Common myeloid progenitor, CD34-positive (primary cell): ENCODE results near the gene HSPD1.
"Not testable (repeated sequence)": the region's sequence is repeated elsewhere in the genome, so short reads cannot be mapped to it uniquely, and the experiment has no call there.

Experiments
- CTCF ChIA-PET: fragments of 350-600 bp; sonication (Branson Sonifier 250); formaldehyde crosslinking; loops from one replicate; lab custom pipeline; 2021; ENCODE audit warnings: antibody characterized with exemption; lab: Charles Lee
- POLR2A ChIA-PET: fragments of 350-600 bp; sonication (Branson Sonifier 250); formaldehyde crosslinking; loops from one replicate; lab custom pipeline; 2021; ENCODE audit warnings: antibody characterized with exemption; lab: Charles Lee
- DNase-seq, 3 donors: peaks; one replicate each; pipeline versions ENCODE4 v3.0.0 to v3.0.0-alpha.2; 2013
- H3K27ac ChIP-seq, 2 experiments: 1 replicate in 1 of 2; 2 replicates in 1 of 2; pipeline ENCODE4 v1.7.0; 2013; ENCODE audit warnings: inconsistent platforms in 2 of 2, low read length in 2 of 2, mild to moderate bottlenecking in 2 of 2, low read depth in 1 of 2, moderate library complexity in 1 of 2; ENCODE audit not compliant: severe bottlenecking in 2 of 2, insufficient read depth in 1 of 2, poor library complexity in 1 of 2
- H3K27me3 ChIP-seq, 5 experiments: replicated peaks in 2 of 5; 1 replicate in 3 of 5; 2 replicates in 2 of 5; pipeline versions ENCODE4 v1.6.1 to v1.7.0; 2013; ENCODE audit warnings: low read length in 4 of 5, mild to moderate bottlenecking in 2 of 5, moderate library complexity in 2 of 5, inconsistent platforms in 1 of 5; ENCODE audit not compliant: insufficient read depth in 5 of 5, control insufficient read depth in 4 of 5
- H3K36me3 ChIP-seq, 4 experiments: 1 replicate in 2 of 4; 2 replicates in 2 of 4; pipeline versions ENCODE4 v1.6.1 to v1.7.0; 2013; ENCODE audit warnings: low read length in 3 of 4, control low read depth in 1 of 4, mild to moderate bottlenecking in 1 of 4; ENCODE audit not compliant: control insufficient read depth in 4 of 4, insufficient read depth in 4 of 4
- H3K4me1 ChIP-seq, 4 experiments: 1 replicate in 3 of 4; 2 replicates in 1 of 4; pipeline versions ENCODE4 v1.6.1 to v1.7.1; 2013; ENCODE audit warnings: low read length in 3 of 4, mild to moderate bottlenecking in 3 of 4, control low read depth in 1 of 4, inconsistent platforms in 1 of 4, moderate library complexity in 1 of 4; ENCODE audit not compliant: control insufficient read depth in 4 of 4, insufficient read depth in 4 of 4; ENCODE audit errors: control extremely low read depth in 1 of 4
- H3K4me3 ChIP-seq, 7 experiments: 1 replicate in 4 of 7; 2 replicates in 3 of 7; pipeline versions ENCODE4 v1.5.1 to v1.7.0; 2013; ENCODE audit warnings: mild to moderate bottlenecking in 7 of 7, low read length in 6 of 7, moderate library complexity in 6 of 7, inconsistent platforms in 2 of 7, low read depth in 2 of 7, control low read depth in 1 of 7; ENCODE audit not compliant: insufficient read depth in 4 of 7, control insufficient read depth in 1 of 7; ENCODE audit errors: extremely low read depth in 1 of 7
- H3K9me3 ChIP-seq, 5 experiments: 1 replicate in 4 of 5; 2 replicates in 1 of 5; pipeline versions ENCODE4 v1.6.1 to v1.7.1; 2013; ENCODE audit warnings: low read length in 4 of 5, mild to moderate bottlenecking in 2 of 5, inconsistent platforms in 1 of 5, low read depth in 1 of 5, moderate library complexity in 1 of 5; ENCODE audit not compliant: control insufficient read depth in 4 of 5, insufficient read depth in 2 of 5; ENCODE audit errors: control extremely low read depth in 1 of 5
- WGBS: methylation state at CpG from one replicate; pipeline ENCODE4 v1.1.5; 2013; ENCODE audit not compliant: insufficient coverage; 5-methylcytosine and 5-hydroxymethylcytosine counted together

HSPD1 gene

DNA sequence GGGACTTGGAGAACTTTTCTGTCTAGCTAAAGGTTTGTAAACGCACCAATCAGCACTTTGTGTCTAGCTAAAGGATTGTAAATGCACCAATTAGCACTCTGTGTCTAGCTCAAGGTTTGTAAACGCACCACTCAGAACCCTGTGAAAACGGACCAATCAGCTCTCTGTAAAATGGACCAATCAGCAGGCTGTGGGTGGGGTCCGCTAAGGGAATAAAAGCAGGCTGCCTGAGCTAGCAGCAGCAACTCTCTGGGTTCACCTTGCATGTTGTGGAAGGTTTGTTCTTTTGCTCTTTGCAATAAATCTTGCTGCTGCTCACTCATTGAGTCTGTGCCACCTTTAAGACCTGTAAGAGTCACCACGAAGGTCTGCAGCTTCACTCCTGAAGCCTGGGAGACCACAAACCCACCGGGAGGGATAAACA, 48.7 kb downstream of the HSPD1 start:
- not testable (repeated sequence) for H3K36me3 ChIP-seq, H3K27ac ChIP-seq, H3K4me3 ChIP-seq, H3K9me3 ChIP-seq, H3K27me3 ChIP-seq
- WGBS = 88% methylated on average over 6 of the region's 6 CpGs
- DNase-seq = peak in 1 of 3 donors; percentile 35
- ChIA-PET POLR2A (interaction anchor here (0.6 to 4.2 kb wide), 2 partner anchors 15 to 29 kb away, joined by 3 to 48 read pairs; partner anchors contain the start of gene SF3B1), CTCF (interaction anchor here (0.9 to 2.3 kb wide), 4 partner anchors 10 to 16 kb away, joined by 4 to 6 read pairs (median 5); partner anchors contain the start of gene SF3B1)
- peaks cover 10 to 21% (median 15%) of the 10 kb centered on the region in 4 experiments for H3K4me1 ChIP-seq

DNA sequence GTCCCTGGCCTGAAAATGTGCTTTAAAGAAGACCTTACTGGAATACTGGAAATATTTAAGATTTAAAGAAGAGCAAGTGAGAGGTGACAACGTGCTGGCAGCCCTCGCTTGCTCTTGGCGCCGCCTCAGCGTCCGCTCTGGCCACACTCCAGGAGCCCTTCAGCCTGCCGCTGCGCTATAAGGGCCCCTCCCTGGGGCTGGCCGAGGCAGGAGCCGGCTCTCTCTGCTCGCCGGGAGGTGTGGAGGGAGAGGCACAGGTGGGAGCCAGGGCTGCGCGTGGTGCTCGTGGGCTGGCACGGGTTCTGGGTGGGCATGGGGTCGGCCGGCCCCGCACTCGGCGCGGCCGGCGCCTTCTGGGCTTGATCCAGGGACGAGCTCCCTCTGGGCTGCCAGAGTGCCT, 49.2 kb downstream of the HSPD1 start:
- ChIA-PET POLR2A (interaction anchor here (4.2 kb wide), 1 partner anchor 15 kb away, joined by 48 read pairs; the partner anchor contains the start of gene SF3B1), CTCF (interaction anchor here (0.9 to 2.3 kb wide), 4 partner anchors 9 to 16 kb away, joined by 4 to 6 read pairs (median 5); partner anchors contain the start of gene SF3B1)
- H3K4me3 ChIP-seq = no peak overlapping the region
- DNase-seq = no peak
- H3K27me3 ChIP-seq = no peaks in the 10 kb centered on the region
- whole genome bisulfite sequencing = 95% methylated on average over 18 of the region's 25 CpGs
- no peaks in the 10 kb centered on the region for H3K36me3 ChIP-seq
- H3K27ac ChIP-seq = no peak overlapping the region
- peaks cover 10 to 21% (median 16%) of the 10 kb centered on the region in 4 experiments for H3K4me1 ChIP-seq
- no peaks in the 10 kb centered on the region for H3K9me3 ChIP-seq

GRCh38 chr2:197446844-197447243, 52.8 kb downstream of the HSPD1 start:
- ChIA-PET CTCF (no interaction called here), POLR2A (no interaction called here)
- Histone ChIP-seq H3K4me1 (peaks cover 6 to 20% (median 17%) of the 10 kb centered on the region in 4 experiments), H3K27me3 (no peaks in the 10 kb centered on the region), H3K36me3 (no peaks in the 10 kb centered on the region), H3K9me3 (no peaks in the 10 kb centered on the region), H3K4me3 (no peak overlapping the region), H3K27ac (no peak overlapping the region)
- no peak for DNase-seq

- DNase-seq = no peak
- no CpG with 5 or more reads among the region's 1 CpG for WGBS
These were observed 53.9 kb downstream of the HSPD1 start for GRCh38 chr2:197445746-197446145.

DNA sequence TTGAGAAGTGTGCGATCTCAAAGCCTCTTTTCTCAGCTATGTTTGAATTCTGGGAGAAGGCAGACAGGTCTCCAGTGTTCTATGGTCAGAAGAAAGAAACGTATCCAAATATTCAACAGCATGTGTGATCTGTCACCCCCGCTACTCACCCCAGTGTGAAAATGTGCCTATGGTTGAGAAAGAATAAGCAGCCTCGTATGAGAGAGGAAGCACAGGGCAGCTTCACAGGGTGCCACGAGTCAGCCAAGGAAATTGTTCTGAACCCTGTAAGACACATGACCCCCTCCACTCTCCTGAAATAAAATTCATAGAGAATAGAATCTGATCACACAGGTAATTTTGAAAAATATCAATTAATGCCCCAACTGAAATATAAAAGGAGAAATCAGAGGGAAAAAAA, 56.8 kb downstream of the HSPD1 start:
- Histone ChIP-seq H3K27me3 (no peaks in the 10 kb centered on the region), H3K36me3 (no peaks in the 10 kb centered on the region), H3K4me1 (peaks cover 6 to 20% (median 17%) of the 10 kb centered on the region in 4 experiments), H3K4me3 (no peak overlapping the region), H3K27ac (no peak overlapping the region), H3K9me3 (no peaks in the 10 kb centered on the region)
- WGBS = 88% methylated on average over 1 of the region's 5 CpGs
- POLR2A ChIA-PET = interaction anchor here (0.6 to 1.0 kb wide), 2 partner anchors 8 to 10 kb away, joined by 3 read pairs; partner anchors contain the start of gene SF3B1
- CTCF ChIA-PET = interaction anchor here (1.3 kb wide), 1 partner anchor 17 kb away, joined by 4 read pairs; no protein-coding TSS in a partner anchor
- DNase-seq = peak in 1 of 3 donors; percentile 51

More at GRCh38 chr2:197445746-197446145, 53.9 kb downstream of the HSPD1 start:
- H3K27me3 ChIP-seq = no peaks in the 10 kb centered on the region
- no peak overlapping the region for H3K27ac ChIP-seq
- no peak overlapping the region for H3K4me3 ChIP-seq
- peaks cover 6 to 20% (median 17%) of the 10 kb centered on the region in 4 experiments for H3K4me1 ChIP-seq
- ChIA-PET CTCF (no interaction called here), POLR2A (no interaction called here)
- no peaks in the 10 kb centered on the region for H3K9me3 ChIP-seq
- H3K36me3 ChIP-seq = no peaks in the 10 kb centered on the region

- H3K4me3 ChIP-seq = no peak overlapping the region
- no peaks in the 10 kb centered on the region for H3K9me3 ChIP-seq
- WGBS = 100% methylated on average over 2 of the region's 2 CpGs
- POLR2A ChIA-PET = interaction anchor here (0.6 to 3.9 kb wide), 2 partner anchors 15 to 1583 kb away, joined by 3 to 48 read pairs; partner anchors contain the start of gene COQ10B
- H3K4me1 ChIP-seq = peaks cover 16 to 29% (median 22%) of the 10 kb centered on the region in 4 experiments
- H3K27me3 ChIP-seq = no peaks in the 10 kb centered on the region
- no peak overlapping the region for H3K27ac ChIP-seq
- CTCF ChIA-PET = interaction anchor here (1.4 kb wide), 1 partner anchor 13 kb away, joined by 6 read pairs; no protein-coding TSS in a partner anchor
- no peaks in the 10 kb centered on the region for H3K36me3 ChIP-seq
- no peak for DNase-seq
These were observed 62.3 kb downstream of the HSPD1 start for GRCh38 chr2:197437380-197437779.
